H1 (cell line): ENCODE measurements around the gene TRO. TPM values are rescaled to one million over a fixed set of nuclear protein-coding genes. Genes with fewer than 3 reads are reported as not detected.

Experiments used
- CTCF ChIA-PET: fragments of 300-600 bp; sonication (Branson Sonifier 250); formaldehyde crosslinking; loops from one replicate; lab custom pipeline; 2021; ENCODE audit not compliant: partially characterized antibody; lab: Charles Lee
- POLR2A ChIA-PET: fragments of 300-600 bp; sonication (Branson Sonifier 250); formaldehyde crosslinking; loops from one replicate; lab custom pipeline; 2021; ENCODE audit warnings: inconsistent platforms; ENCODE audit not compliant: partially characterized antibody; lab: Charles Lee
- DNase-seq, 2 experiments: peaks; one replicate each; pipeline versions ENCODE4 v3.0.0 to v3.0.0-alpha.2; 2010 to 2022; ENCODE audit warnings: low spot score in 2 of 2, low read depth in 1 of 2, mixed read lengths in 1 of 2
- FAIRE-seq: peaks from 2 replicates; lab custom pipeline; 2011; peaks lifted over from hg19 to GRCh38; lab: Jason Lieb, UNC
- H2AFZ ChIP-seq: 2 replicates; pipeline ENCODE4 v1.8.1; 2012; ENCODE audit warnings: low read length, inconsistent platforms
- H2AK5ac ChIP-seq: 2 replicates; pipeline ENCODE4 v1.6.1; 2013; ENCODE audit warnings: low read depth, low read length
- H2BK120ac ChIP-seq: replicated peaks from 2 replicates; pipeline ENCODE3; 2013; ENCODE audit warnings: low read depth, low read length, inconsistent platforms
- H2BK12ac ChIP-seq: 2 replicates; pipeline ENCODE4 v1.6.1; 2013; ENCODE audit warnings: low read depth, low read length
- H2BK15ac ChIP-seq: 2 replicates; pipeline ENCODE4 v1.6.1; 2013; ENCODE audit warnings: low read length
- H2BK20ac ChIP-seq: 2 replicates; pipeline ENCODE4 v1.6.1; 2013; ENCODE audit warnings: low read length
- H2BK5ac ChIP-seq: 2 replicates; pipeline ENCODE4 v1.6.1; 2013; ENCODE audit warnings: low read depth, low read length
- H3K14ac ChIP-seq: 2 replicates; pipeline ENCODE4 v1.6.1; 2013; ENCODE audit warnings: inconsistent platforms; ENCODE audit not compliant: insufficient read length
- H3K18ac ChIP-seq: 2 replicates; pipeline ENCODE4 v1.6.1; 2013; ENCODE audit warnings: low read length; ENCODE audit errors: extremely low read depth
- H3K23ac ChIP-seq: 2 replicates; pipeline ENCODE4 v1.6.1; 2013; ENCODE audit warnings: inconsistent platforms; ENCODE audit not compliant: insufficient read length
- H3K23me2 ChIP-seq: 2 replicates; pipeline ENCODE4 v1.6.1; 2013; ENCODE audit warnings: low read depth, low read length
- H3K27ac ChIP-seq: 2 replicates; pipeline ENCODE4 v1.6.1; 2011; ENCODE audit warnings: low read depth, low read length, inconsistent platforms
- H3K27me3 ChIP-seq, 4 experiments: replicated peaks in 1 of 4; 1 replicate in 1 of 4; 2 replicates in 3 of 4; pipeline versions ENCODE4 v1.6.1 to v1.8.1; 2011 to 2013; ENCODE audit warnings: low read length in 3 of 4, mild to moderate bottlenecking in 3 of 4, inconsistent platforms in 2 of 4, mixed read lengths in 2 of 4, moderate library complexity in 1 of 4; ENCODE audit not compliant: control insufficient read depth in 3 of 4, insufficient read depth in 3 of 4; ENCODE audit errors: extremely low read depth in 1 of 4
- H3K36me3 ChIP-seq, 4 experiments: 2 replicates each; pipeline versions ENCODE4 v1.6.1 to v1.8.1; 2011 to 2013; ENCODE audit warnings: mild to moderate bottlenecking in 4 of 4, low read length in 3 of 4, moderate library complexity in 2 of 4, control low read depth in 1 of 4, inconsistent platforms in 1 of 4; ENCODE audit not compliant: insufficient read depth in 4 of 4, control insufficient read depth in 2 of 4
- H3K4ac ChIP-seq: replicated peaks from 2 replicates; pipeline ENCODE3; 2013; ENCODE audit warnings: low read length, low read depth, mixed read lengths, inconsistent platforms; ENCODE audit not compliant: insufficient read length
- H3K4me1 ChIP-seq, 4 experiments: replicated peaks in 1 of 4; 1 replicate in 1 of 4; 2 replicates in 3 of 4; pipeline versions ENCODE4 v1.6.1 to v1.8.1; 2011 to 2013; ENCODE audit warnings: low read length in 3 of 4, inconsistent platforms in 2 of 4, mixed read lengths in 1 of 4; ENCODE audit not compliant: insufficient read depth in 4 of 4, control insufficient read depth in 3 of 4
- H3K4me2 ChIP-seq, 2 experiments: 2 replicates each; pipeline versions ENCODE4 v1.6.1 to v1.8.1; 2011 to 2013; ENCODE audit warnings: low read depth in 2 of 2, low read length in 2 of 2, control low read depth in 1 of 2, inconsistent platforms in 1 of 2, mild to moderate bottlenecking in 1 of 2; ENCODE audit not compliant: insufficient read depth in 1 of 2
- H3K4me3 ChIP-seq, 4 experiments: fragments of 200-600, 300-600 bp in 1 of 4; sonication (generic), shearing (Covaris generic), sonication (Bioruptor Twin) in 1 of 4; 2 replicates each; pipeline versions ENCODE4 v1.5.1 to v1.8.1; 2011 to 2016; ENCODE audit warnings: low read length in 4 of 4, low read depth in 3 of 4, control low read depth in 2 of 4, inconsistent platforms in 2 of 4, mild to moderate bottlenecking in 2 of 4, mixed read lengths in 1 of 4, moderate library complexity in 1 of 4; ENCODE audit not compliant: insufficient read depth in 2 of 4; ENCODE audit errors: extremely low read depth in 1 of 4
- H3K56ac ChIP-seq: replicated peaks from 2 replicates; pipeline ENCODE3; 2013; ENCODE audit warnings: low read depth, mild to moderate bottlenecking, mixed read lengths, low read length, inconsistent platforms; ENCODE audit not compliant: insufficient read length
- H3K79me1 ChIP-seq: 2 replicates; pipeline ENCODE4 v1.6.1; 2013; ENCODE audit warnings: low read depth, low read length, control low read depth
- H3K79me2 ChIP-seq, 2 experiments: 2 replicates each; pipeline versions ENCODE4 v1.6.1 to v1.8.1; 2012 to 2013; ENCODE audit warnings: low read length in 2 of 2, mild to moderate bottlenecking in 2 of 2, inconsistent platforms in 1 of 2; ENCODE audit not compliant: insufficient read depth in 2 of 2, control insufficient read depth in 1 of 2
- H3K9ac ChIP-seq, 4 experiments: replicated peaks in 1 of 4; 1 replicate in 1 of 4; 2 replicates in 3 of 4; pipeline versions ENCODE4 v1.6.1 to v1.8.1; 2011 to 2013; ENCODE audit warnings: low read depth in 3 of 4, low read length in 3 of 4, control low read depth in 2 of 4, mild to moderate bottlenecking in 2 of 4, moderate library complexity in 2 of 4, inconsistent platforms in 1 of 4; ENCODE audit errors: extremely low read depth in 1 of 4
- H3K9me3 ChIP-seq, 2 experiments: 2 replicates each; pipeline versions ENCODE4 v1.6.1 to v1.8.1; 2012 to 2013; ENCODE audit warnings: mild to moderate bottlenecking in 2 of 2, moderate library complexity in 2 of 2, control low read depth in 1 of 2, inconsistent platforms in 1 of 2, low read depth in 1 of 2, low read length in 1 of 2, mixed read lengths in 1 of 2; ENCODE audit not compliant: insufficient read depth in 2 of 2
- H4K20me1 ChIP-seq, 2 experiments: replicated peaks in 1 of 2; 2 replicates each; pipeline versions ENCODE3 to v1.8.1; 2011 to 2013; ENCODE audit warnings: inconsistent platforms in 2 of 2, low read length in 2 of 2, mild to moderate bottlenecking in 1 of 2; ENCODE audit not compliant: insufficient read depth in 2 of 2, control insufficient read depth in 1 of 2
- H4K5ac ChIP-seq: 2 replicates; pipeline ENCODE4 v1.6.1; 2013; ENCODE audit warnings: low read length, low read depth, mixed read lengths, inconsistent platforms; ENCODE audit not compliant: insufficient read length
- H4K8ac ChIP-seq: 2 replicates; pipeline ENCODE4 v1.8.0; 2013; ENCODE audit warnings: mild to moderate bottlenecking, moderate library complexity, low read length, inconsistent platforms; ENCODE audit not compliant: insufficient read depth; ENCODE audit errors: extremely low read depth
- H4K91ac ChIP-seq: replicated peaks from 2 replicates; pipeline ENCODE3; 2013; ENCODE audit warnings: low read length, mixed read lengths, inconsistent platforms; ENCODE audit not compliant: insufficient read length
- BACH1 ChIP-seq: IDR thresholded peaks from 2 replicates; pipeline ENCODE4 v1.6.1; 2012; ENCODE audit warnings: low read length, improper control_type of control experiment
- KDM4A ChIP-seq: IDR thresholded peaks from one replicate; pipeline ENCODE4 v1.7.1; 2012; ENCODE audit warnings: low read depth, mild to moderate bottlenecking, moderate library complexity, low read length, inconsistent platforms; ENCODE audit not compliant: severe bottlenecking
- WGBS, 2 experiments: shearing (Covaris generic) in 1 of 2; methylation state at CpG; one replicate each; pipeline versions ENCODE4 v1.1.6 to v1.1.7; 2013 to 2015; ENCODE audit warnings: low lambda C conversion rate in 2 of 2, mixed read lengths in 2 of 2, inconsistent platforms in 1 of 2, low coverage in 1 of 2, missing lambda C conversion rate in 1 of 2; ENCODE audit not compliant: insufficient replicate concordance in 2 of 2, insufficient coverage in 1 of 2, insufficient read length in 1 of 2; ENCODE audit errors: extremely low coverage in 1 of 2, missing lambda C conversion rate in 1 of 2; 5-methylcytosine and 5-hydroxymethylcytosine counted together
- polyA plus RNA-seq, 7 experiments: library from polyadenylated mRNA; depleted of rRNA in 3 of 7; stranded (reverse) in 5 of 7; unstranded in 2 of 7; fragments of >200 nt in 5 of 7; fragments of 200-250 nt in 2 of 7; gene quantifications; 1 replicate in 5 of 7; 2 replicates in 1 of 7; 4 replicates in 1 of 7; pipeline versions ENCODE4 v1.2.1 to v1.2.3, GENCODE V29; 2011 to 2013; ENCODE audit warnings: missing spikeins in 2 of 7, mixed read lengths in 2 of 7
- total RNA-seq: library from RNA; stranded (reverse); fragmentation: NEBNext Ultra II Directional; extraction: Animal tissue kit (Norgen Biotek cat#: 25700); gene quantifications from 2 replicates; pipeline ENCODE4 v1.2.1, GENCODE V29; 2021
- TF ChIP-seq, protein P1 (sequence below), 3 experiments: IDR thresholded peaks; 1 replicate in 2 of 3; 2 replicates in 1 of 3; pipeline versions ENCODE4 v1.5.1 to v1.6.1; 2011; ENCODE audit warnings: low read length in 3 of 3, mild to moderate bottlenecking in 3 of 3, inconsistent platforms in 2 of 3, low read depth in 1 of 3, moderate library complexity in 1 of 3; ENCODE audit not compliant: insufficient read depth in 1 of 3; ENCODE audit errors: control extremely low read depth in 1 of 3

Gene TRO
- total and polyA plus RNA-seq, 2 of the 8 experiments (the other 6 are each of a cell fraction or from before 2014, with no cell fraction given), result 49.5 to 57.6 TPM

- Histone ChIP-seq H3K4me1 (no peaks in the 10 kb centered on the region), H3K4me2 (no peak overlapping the region), H4K91ac (no peak overlapping the region), H2BK120ac (no peak overlapping the region), H3K14ac (no peak overlapping the region), H3K9ac (no peak overlapping the region), H3K23ac (no peak overlapping the region), H3K36me3 (no peaks in the 10 kb centered on the region), H2BK12ac (no peak overlapping the region), H3K79me1 (no peaks in the 10 kb centered on the region), H3K4me3 (no peak overlapping the region), H3K4ac (no peak overlapping the region), H3K27ac (no peak overlapping the region), H3K79me2 (no peaks in the 10 kb centered on the region), H2BK5ac (no peak overlapping the region), H3K18ac (no peak overlapping the region), H3K56ac (no peak overlapping the region), H4K20me1 (no peaks in the 10 kb centered on the region), H2BK20ac (no peak overlapping the region), H4K5ac (no peak overlapping the region), H2BK15ac (no peak overlapping the region), H3K9me3 (no peaks in the 10 kb centered on the region; a peak in 1 of 4 replicates), H4K8ac (no peak overlapping the region), H3K23me2 (no peaks in the 10 kb centered on the region), H2AFZ (no peak overlapping the region), H2AK5ac (no peak overlapping the region), H3K27me3 (no peaks in the 10 kb centered on the region)
- 82% methylated on average over 3 of the region's 4 CpGs; no CpG with 5 or more reads in 1 of the 2 experiments for WGBS, 2 experiments
- ChIA-PET POLR2A (no interaction called here), CTCF (no interaction called here)
- no peak for FAIRE-seq
- no peak for DNase-seq
- no peak for TF ChIP-seq BACH1
- TF ChIP-seq, protein P1, sequence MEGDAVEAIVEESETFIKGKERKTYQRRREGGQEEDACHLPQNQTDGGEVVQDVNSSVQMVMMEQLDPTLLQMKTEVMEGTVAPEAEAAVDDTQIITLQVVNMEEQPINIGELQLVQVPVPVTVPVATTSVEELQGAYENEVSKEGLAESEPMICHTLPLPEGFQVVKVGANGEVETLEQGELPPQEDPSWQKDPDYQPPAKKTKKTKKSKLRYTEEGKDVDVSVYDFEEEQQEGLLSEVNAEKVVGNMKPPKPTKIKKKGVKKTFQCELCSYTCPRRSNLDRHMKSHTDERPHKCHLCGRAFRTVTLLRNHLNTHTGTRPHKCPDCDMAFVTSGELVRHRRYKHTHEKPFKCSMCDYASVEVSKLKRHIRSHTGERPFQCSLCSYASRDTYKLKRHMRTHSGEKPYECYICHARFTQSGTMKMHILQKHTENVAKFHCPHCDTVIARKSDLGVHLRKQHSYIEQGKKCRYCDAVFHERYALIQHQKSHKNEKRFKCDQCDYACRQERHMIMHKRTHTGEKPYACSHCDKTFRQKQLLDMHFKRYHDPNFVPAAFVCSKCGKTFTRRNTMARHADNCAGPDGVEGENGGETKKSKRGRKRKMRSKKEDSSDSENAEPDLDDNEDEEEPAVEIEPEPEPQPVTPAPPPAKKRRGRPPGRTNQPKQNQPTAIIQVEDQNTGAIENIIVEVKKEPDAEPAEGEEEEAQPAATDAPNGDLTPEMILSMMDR (IDR thresholded peaks at IDR 0.05; ENCODE audit: control extremely low read depth in 1 of 3, insufficient read depth in 1 of 3, low read depth in 1 of 3, low read length in 3 of 3), result no peak
- TF ChIP-seq KDM4A, result no peak
Observed at GRCh38 chrX:54977387-54977786, 56.8 kb downstream of the TRO start.
